Sciatic nerve (tissue), 2 donors: Measurements from ENCODE around the gene ZNF775. TPM values are rescaled to one million over a fixed set of nuclear protein-coding genes. Genes with fewer than 3 reads are reported as not detected.

ENCODE experiments used
- ATAC-seq: fragments of 200-7000 bp; cut with Tn5 transposase; one replicate; pipeline ENCODE4 v1.9.1; 2020; ENCODE audit warnings: mild to moderate bottlenecking, moderate library complexity
- DNase-seq: peaks from one replicate; pipeline ENCODE4 v3.0.0-alpha.2; 2020; ENCODE audit warnings: low spot score
- intact Hi-C: fragments of 100-400 bp; cut with DNase I; formaldehyde crosslinking; loops from one replicate; pipeline ENCODE4 v1.14.2; 2022
- total RNA-seq: library from RNA; stranded (reverse); fragmentation: NEBNext Ultra II Directional; extraction: Animal tissue kit (Norgen Biotek cat#: 25700); gene quantifications from one replicate; pipeline ENCODE4 v1.2.1, GENCODE V29; 2021
- donor health status: DM: no; HTN: no; CAD: no.
- donor health status: DM: no; HTN: no; CAD: no.

Gene ZNF775
- 11.1 TPM for total RNA-seq

DNA sequence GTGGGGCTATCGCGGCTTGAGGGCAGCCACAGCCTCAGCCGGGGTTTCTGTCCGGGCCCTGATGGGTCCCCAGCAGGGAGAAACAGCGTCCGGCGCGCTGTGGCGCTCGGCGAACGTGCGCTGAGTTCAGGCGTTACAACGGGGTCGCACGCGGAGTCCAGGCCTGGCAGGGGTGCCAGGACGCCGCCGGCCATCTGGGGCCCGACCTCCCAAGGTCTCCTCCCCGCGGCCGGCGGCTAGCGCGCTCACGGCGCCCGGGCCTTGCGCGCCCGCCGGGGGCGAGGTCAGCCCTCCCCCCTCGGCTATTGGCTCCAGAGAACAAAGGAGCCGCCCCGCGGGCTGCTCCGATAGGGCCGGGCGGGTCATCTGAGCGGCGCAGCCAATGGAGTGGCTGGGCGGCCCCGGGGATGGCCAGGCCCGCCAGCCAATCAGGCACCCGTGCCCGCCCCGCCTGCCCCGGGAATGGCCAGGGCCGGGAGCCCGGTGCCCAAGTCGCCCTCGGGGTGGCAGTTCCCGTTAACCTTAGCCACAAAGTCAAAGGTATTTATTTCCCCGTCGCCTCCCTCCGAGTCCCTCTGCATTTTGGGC is at the start of gene ZNF775:
TSS of gene ZNF775 (plus strand) at position 478 of the 588 bp plus-strand sequence. CDS start 9,141 bp downstream, outside the sequence.
- intact Hi-C loops = no loop called here
- ATAC-seq (peak; percentile 98), DNase-seq (peak; percentile 97)

DNA sequence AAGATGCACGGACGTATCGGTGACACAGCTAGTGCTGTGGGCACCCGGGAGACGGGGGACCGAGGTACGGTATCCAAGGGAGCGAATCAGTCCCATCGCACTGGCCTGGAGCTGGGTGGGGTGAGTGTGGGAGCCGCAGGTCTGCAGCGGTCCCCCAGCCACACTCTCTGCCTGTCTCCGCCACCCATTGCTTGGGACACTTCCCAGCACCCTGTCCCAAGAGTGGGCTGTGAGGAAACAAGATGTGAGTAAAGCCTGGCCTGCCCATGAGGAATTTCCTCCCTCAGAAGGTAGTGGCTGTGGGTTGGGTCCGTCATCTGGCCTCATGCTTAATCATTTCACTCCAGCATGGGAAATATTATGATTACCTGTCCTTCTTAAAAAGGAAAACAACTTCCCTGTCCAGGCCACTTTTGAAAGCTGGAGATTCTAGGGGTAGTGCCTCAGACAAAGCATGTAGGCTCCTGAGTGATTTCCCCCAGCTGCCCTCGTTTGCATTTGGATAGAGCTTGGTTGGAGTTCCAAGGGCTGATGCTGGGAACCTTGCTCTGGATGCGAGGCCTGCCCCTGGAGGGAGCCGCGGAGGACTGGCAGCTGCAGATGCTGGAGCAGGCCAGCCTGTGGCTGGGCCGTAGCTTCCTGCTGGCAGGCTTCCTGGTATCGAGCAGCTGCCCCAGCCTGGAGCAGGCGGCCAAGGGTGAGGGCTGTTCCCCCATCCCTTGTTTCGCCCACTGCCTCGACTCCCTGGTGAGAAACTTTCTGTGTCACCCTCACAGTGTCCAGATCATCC is 49.6 kb upstream of the ZNF775 start:
- intact Hi-C loops = no loop called here
- ATAC-seq (no peak), DNase-seq (no peak)

DNA sequence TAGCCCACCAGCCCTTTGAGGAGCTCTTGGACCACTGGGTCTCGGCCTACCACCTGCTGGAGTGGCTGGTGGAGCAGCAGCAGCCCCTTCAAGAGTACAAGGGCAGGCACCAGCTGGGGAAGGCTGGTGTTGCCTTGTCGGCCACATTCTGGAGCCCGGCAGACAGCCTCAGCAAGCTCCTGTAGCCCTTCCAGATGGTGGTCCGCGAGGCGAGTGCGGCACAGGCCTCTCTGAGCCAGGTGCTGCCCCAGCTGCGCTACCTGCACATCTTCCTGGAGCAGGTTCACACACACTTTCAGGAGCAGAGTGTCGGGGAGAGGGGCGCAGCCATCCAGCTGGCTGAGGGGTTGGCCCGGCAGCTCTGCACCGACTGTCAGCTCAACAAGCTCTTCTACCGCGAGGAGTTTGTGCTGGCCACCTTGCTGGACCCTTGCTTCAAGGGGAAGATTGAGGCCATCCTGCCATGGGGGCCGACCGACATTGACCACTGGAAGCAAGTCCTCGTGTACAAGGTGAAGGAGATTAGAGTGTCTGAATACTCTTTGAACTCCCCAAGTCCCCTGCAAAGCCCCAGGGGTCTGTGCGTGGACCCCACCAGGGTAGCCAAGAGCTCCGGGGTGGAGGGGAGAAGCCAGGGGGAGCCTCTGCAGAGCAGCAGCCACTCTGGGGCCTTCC is 48.8 kb upstream of the ZNF775 start:
- intact Hi-C loops = no loop called here
- DNase-seq (peak; percentile 55), ATAC-seq (no peak)

DNA sequence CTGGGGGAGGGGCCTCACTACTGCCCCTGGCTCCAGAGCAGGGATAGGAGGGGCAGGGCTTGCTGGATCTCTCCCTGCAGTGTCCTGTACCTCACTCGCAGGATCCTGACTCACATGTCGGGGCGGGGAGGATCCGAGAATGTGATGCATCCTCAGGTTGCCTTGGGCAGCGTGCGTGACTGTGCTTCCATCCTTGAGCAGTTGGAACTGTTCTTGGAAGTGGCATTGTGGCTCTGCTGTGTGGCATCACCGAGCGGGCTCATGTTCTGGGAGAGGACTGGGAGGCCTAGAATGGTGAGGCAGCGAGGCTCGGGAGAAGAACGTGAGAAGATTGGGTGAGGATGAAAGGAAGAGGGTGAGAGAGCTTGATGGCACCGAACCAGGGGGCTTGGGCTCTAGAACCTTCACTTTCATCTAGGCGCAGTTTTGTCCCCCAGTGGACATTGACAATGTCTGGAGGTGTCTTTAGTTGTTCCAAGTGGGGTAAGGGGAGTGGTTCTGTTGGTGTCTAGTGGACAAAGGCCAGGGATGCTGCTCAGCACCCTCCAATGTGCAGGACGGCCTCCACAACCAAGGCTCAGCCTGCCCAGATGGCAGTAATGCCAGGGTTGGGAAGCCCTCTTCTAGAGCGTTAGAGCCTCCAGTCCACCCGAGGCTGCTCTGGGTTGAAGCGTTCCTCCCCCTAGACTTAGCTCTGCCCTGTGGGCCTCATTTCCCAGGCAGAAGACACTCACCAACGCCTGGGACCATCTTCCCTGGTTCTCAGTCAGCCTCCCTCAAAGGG is 46.1 kb upstream of the ZNF775 start:
- DNase-seq (no peak), ATAC-seq (no peak)
- intact Hi-C loops = no loop called here

DNA sequence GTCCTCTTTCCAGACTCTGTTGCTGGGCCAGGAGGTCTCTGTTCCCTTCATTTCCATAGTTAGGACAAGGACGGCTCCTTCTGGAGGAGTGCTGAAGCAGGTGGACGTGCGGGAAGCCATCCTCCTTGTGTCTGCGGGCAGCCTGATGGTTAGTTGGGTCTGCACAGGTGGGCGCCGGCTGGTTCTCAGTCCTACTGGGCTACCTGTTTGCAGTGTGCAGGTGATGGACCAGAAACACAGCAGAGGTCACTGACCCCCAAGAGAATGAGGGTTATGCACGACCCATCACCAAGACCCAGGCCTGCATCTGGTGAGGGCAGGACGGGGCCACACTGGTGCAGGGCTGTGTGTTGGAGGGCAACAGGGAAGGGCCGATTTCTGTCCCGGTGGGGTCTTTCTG is 45.5 kb upstream of the ZNF775 start:
- no peak for DNase-seq
- intact Hi-C loops = no loop called here
- ATAC-seq = no peak

GRCh38 chr7:150334108-150334507 is 45.0 kb upstream of the ZNF775 start:
- no peak for DNase-seq
- intact Hi-C loops = no loop called here
- no peak for ATAC-seq

GRCh38 chr7:150335108-150335773 is 43.9 kb upstream of the ZNF775 start:
- intact Hi-C loops = no loop called here
- peak; percentile 29 for ATAC-seq
- DNase-seq = no peak

DNA sequence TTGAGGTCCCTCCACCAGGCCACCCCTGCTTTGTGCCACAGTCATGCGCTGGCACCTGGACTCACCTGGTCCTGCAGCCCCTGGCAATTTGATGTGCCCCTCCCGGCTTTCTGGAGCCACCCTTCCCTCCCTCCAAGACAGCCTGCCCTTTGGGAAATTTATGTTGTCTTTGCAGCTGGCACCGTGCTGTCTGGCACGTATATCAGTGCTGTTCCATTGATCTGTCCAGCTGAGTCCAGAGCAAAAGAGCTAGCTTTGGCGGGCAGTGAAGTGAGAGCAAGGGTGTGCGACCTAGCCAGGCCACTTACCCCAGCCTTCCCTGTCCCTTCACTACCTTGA is 43.4 kb upstream of the ZNF775 start:
- DNase-seq = no peak
- ATAC-seq = no peak
- intact Hi-C loops = no loop called here

DNA sequence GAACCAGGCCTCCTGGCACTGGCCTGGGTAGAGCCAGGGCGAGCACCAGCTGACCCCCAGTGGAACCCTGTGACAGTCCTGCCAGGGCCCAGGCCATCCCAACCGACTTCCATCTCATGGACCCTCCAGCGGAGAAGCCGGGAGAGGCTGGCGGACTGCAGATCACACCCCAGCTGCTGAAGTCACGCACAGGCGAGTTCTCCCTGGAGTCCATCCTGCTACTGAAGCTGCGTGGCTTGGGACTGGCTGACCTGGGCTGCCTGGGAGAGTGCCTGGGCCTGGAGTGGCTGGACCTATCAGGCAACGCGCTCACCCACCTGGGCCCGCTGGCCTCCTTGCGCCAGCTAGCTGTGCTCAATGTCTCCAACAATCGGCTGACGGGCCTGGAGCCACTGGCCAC is 42.4 kb upstream of the ZNF775 start:
- no peak for ATAC-seq
- intact Hi-C loops = no loop called here
- peak; percentile 54 for DNase-seq

- DNase-seq (no peak), ATAC-seq (no peak)
- intact Hi-C loops = no loop called here
These were observed 42.0 kb upstream of the ZNF775 start for GRCh38 chr7:150337179-150337578.

- DNase-seq (no peak), ATAC-seq (no peak)
- intact Hi-C loops = no loop called here
These were observed 41.5 kb upstream of the ZNF775 start for GRCh38 chr7:150337659-150338081.

GRCh38 chr7:150338166-150338829 is 40.8 kb upstream of the ZNF775 start:
- DNase-seq = no peak
- intact Hi-C loops = no loop called here

DNA sequence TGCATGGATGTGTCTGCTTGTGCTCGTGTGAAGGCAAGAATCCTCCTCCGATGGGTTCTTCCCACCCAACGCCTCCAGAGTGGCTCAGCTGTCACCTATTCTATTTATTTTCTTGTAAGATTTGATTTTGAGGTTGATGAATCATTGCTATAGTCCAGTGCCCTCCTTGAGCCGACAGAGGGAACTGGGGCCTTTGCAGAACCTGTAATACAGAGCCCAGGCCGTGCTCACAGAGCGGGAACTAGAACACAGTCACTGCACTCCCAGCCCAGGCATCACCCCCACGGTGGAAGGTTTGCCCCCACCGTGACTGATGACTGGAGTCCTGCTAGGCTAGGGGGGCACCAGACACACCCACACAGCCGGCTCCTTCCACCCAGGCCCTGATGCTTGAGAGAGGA is 39.7 kb upstream of the ZNF775 start:
- no peak for ATAC-seq
- intact Hi-C loops = no loop called here

More at GRCh38 chr7:150338166-150338829, 40.8 kb upstream of the ZNF775 start:
- no peak for ATAC-seq

DNA sequence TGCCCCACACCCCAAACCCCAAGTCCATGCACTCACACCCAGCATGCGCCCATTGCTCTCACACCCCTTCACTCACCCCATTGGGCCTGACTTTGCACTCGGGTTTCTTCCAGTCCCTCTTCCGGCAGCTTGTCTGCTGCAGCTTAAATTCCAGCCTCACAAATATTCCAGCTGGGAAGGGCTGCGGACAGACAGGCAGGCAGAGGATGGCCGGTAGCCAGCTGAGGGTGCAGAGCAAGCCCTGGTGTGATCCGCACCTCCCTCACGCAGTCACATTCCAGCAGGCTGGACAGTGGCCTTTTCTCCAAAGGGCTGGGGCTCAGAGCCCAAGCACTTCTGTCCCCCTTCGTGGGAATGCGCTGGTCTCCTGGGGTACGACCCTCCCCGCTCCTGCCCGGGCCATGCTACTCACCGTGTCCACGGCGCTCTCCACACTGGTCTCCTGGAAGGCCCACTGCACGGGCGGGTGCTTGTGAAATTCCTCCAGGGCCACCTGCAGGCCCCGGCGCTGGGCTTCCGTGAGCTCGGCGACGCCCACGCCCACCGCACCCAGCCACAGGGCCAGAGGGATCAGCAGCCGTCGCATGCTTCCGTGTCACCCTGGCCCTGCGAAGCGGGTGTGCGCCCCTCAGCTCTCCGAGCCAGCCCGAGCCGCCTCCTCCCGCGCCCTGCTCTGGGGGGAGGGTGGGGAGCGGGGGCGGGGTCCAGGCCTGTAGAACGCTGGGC is 38.9 kb upstream of the ZNF775 start:
- peak; percentile 71 for DNase-seq
- intact Hi-C loops = no loop called here
- ATAC-seq = peak; percentile 48

More for the DNA sequence above, 39.7 kb upstream of the ZNF775 start:
- no peak for DNase-seq

- ATAC-seq (peak; percentile 26), DNase-seq (no peak)
- intact Hi-C loops = no loop called here
These were observed 38.3 kb upstream of the ZNF775 start for GRCh38 chr7:150340875-150341262.

DNA sequence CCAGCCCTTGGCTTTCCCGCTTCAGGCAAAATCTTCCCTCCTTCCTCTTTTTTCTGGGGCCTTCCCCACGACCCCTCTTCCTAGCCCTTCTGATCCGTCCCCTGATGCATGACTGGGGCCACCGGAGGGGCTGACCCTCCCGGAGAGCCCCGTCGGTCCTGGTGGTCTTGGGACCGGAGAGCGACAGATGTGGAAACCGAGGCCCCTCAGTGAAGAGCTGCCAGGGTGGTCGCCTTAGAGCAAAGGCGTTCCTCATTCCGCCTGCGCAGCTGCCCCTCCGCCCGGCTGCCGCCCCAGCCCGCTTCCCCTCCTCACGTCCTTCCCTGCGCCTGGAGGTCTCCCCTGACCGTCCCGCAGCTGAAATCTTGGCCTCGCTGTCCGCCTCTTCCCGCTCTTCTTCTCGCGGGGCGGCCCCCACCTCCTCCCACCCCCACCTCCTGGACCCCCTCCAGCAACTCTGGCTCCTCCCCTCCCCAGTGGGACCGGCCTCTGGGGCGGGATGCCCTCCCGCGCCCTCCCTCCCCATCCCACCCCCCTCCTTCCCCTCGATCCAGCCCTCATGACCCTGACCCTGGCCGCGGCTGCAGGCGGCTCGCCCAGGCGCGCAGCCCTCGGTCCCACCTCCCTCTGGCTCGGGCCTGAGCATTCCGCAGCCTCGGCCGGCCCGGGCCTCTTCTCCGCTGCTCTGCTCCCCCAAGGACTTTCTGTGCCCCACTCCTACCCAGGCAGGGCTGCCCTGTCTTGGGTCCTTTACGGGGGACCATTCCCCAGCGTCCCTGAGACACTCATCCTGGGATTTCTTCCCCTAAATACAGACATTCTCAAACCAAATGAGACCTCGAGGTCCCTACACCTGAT is 37.6 kb upstream of the ZNF775 start, which contains the start of gene RARRES2:
TSS of gene RARRES2 (minus strand) at position 367 of the 858 bp plus-strand sequence. CDS start 1,020 bp downstream, outside the sequence.
- peak; percentile 91 for ATAC-seq
- DNase-seq = peak; percentile 82
- intact Hi-C loops = no loop called here

DNA sequence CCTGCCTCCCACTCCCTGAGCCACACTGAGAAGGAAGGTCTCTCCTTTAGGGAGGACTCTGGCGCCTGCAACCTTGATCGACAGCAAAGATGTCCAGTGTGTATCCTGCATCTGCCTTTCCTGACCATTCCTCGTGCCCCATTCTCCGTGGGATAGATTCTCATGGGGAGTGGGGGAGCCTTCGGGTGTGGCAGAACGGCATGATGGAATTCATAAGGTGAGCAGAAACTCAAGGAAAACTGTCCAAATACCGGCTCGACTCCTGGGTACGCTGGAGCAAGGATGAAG is 37.1 kb upstream of the ZNF775 start:
- intact Hi-C loops = no loop called here
- no peak for DNase-seq
- peak; percentile 16 for ATAC-seq
